H1 (cell line): ENCODE results near the gene SERAC1.

ENCODE experiments used
- BRCA1 ChIP-seq: IDR thresholded peaks from 2 replicates; pipeline ENCODE4 v1.6.1; 2012; ENCODE audit warnings: low read depth, low read length, improper control_type of control experiment
- CREB1 ChIP-seq: IDR thresholded peaks from 2 replicates; pipeline ENCODE4 v1.6.1; 2012; ENCODE audit warnings: inconsistent platforms
- CTCF ChIP-seq, 3 experiments: IDR thresholded peaks; 1 replicate in 2 of 3; 2 replicates in 1 of 3; pipeline versions ENCODE4 v1.5.1 to v1.6.1; 2011; ENCODE audit warnings: low read length in 3 of 3, mild to moderate bottlenecking in 3 of 3, inconsistent platforms in 2 of 3, low read depth in 1 of 3, moderate library complexity in 1 of 3; ENCODE audit not compliant: insufficient read depth in 1 of 3; ENCODE audit errors: control extremely low read depth in 1 of 3
- KDM1A ChIP-seq: fragments of 200-600, 300-600 bp; sonication (generic); IDR thresholded peaks from 2 replicates; pipeline ENCODE4 v1.7.1; 2016; ENCODE audit warnings: mild to moderate bottlenecking, low read length, borderline replicate concordance
- KDM5A ChIP-seq: fragments of 200-600 bp; IDR thresholded peaks from 2 replicates; pipeline ENCODE4 v1.7.1; 2012; ENCODE audit warnings: mild to moderate bottlenecking, low read length, inconsistent platforms, mixed read lengths
- NRF1 ChIP-seq: IDR thresholded peaks from 2 replicates; pipeline ENCODE4 v1.6.1; 2011; ENCODE audit warnings: mild to moderate bottlenecking, low read depth, low read length, improper control_type of control experiment
- POLR2A ChIP-seq, 2 experiments: IDR thresholded peaks; 1 replicate in 1 of 2; 2 replicates in 1 of 2; pipeline ENCODE4 v1.6.1; 2011; ENCODE audit warnings: low read depth in 2 of 2, low read length in 2 of 2, mild to moderate bottlenecking in 2 of 2; ENCODE audit errors: control extremely low read depth in 1 of 2
- RAD21 ChIP-seq, 2 experiments: IDR thresholded peaks in 1 of 2; conservative IDR thresholded peaks in 1 of 2; 2 replicates each; pipeline ENCODE4 v1.6.1; 2011; ENCODE audit warnings: low read depth in 2 of 2, low read length in 2 of 2, improper control_type of control experiment in 1 of 2, inconsistent platforms in 1 of 2, mild to moderate bottlenecking in 1 of 2, moderate library complexity in 1 of 2
- SAP30 ChIP-seq: fragments of 300-600 bp; sonication (generic); IDR thresholded peaks from 2 replicates; pipeline ENCODE4 v1.7.1; 2012; ENCODE audit warnings: low read length, moderate library complexity, mild to moderate bottlenecking, inconsistent platforms; ENCODE audit not compliant: insufficient read depth, insufficient replicate concordance
- TAF1 ChIP-seq: IDR thresholded peaks from 2 replicates; pipeline ENCODE4 v1.6.1; 2011; ENCODE audit warnings: mild to moderate bottlenecking, low read depth, low read length
- TAF7 ChIP-seq: optimal IDR thresholded peaks from 2 replicates; pipeline ENCODE3; 2011; ENCODE audit warnings: low read depth, mild to moderate bottlenecking, inconsistent platforms, low read length, moderate library complexity, borderline replicate concordance
- YY1 ChIP-seq: IDR thresholded peaks from 2 replicates; pipeline ENCODE4 v1.6.1; 2011; ENCODE audit warnings: low read depth, mild to moderate bottlenecking, low read length

- TF ChIP-seq POLR2A (IDR thresholded peaks at IDR 0.05; ENCODE audit: control extremely low read depth in 1 of 2, low read depth in 2 of 2, low read length in 2 of 2) = no peak
- TF ChIP-seq YY1 = no peak
- no peak for TF ChIP-seq TAF1
- no peak for TF ChIP-seq RAD21 (IDR thresholded peaks at IDR 0.05 in 1 of 2, conservative IDR thresholded peaks at IDR 0.05 in 1 of 2; ENCODE audit: low read depth in 2 of 2, low read length in 2 of 2)
- no peak for TF ChIP-seq TAF7
- no peak for TF ChIP-seq CTCF (IDR thresholded peaks at IDR 0.05; ENCODE audit: control extremely low read depth in 1 of 3, insufficient read depth in 1 of 3, low read depth in 1 of 3, low read length in 3 of 3)
- TF ChIP-seq NRF1 = no peak
- TF ChIP-seq KDM5A = no peak
- no peak for TF ChIP-seq KDM1A
- TF ChIP-seq BRCA1 = no peak
- TF ChIP-seq SAP30 = no peak
- no peak for TF ChIP-seq CREB1
Measured at GRCh38 chr6:158076548-158076947, 91.5 kb downstream of the SERAC1 start.
